ENCODE data around the gene CDYL2.

DNA sequence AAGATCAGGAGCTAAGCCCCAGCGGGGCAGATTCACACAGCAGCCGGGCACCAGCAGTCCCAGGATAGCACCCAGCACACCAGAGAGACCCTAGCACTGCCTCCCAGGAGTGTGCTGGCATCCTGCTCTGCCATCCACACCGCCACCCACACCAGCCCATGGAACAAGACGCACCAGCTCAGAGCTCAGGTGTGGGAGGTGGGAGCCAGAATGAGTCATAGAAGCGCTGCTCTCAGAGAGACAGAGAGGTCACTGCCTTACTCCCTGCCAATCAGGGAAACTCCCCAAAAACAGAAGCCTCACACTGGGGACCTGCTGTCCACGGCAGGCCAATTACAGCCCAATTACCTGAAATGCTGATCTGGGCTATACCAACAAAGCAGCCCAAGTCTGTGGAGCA, 64.9 kb downstream of the CDYL2 start:
- TF ChIP-seq POLR2AphosphoS5 (IDR thresholded peaks at IDR 0.05; ENCODE audit: borderline replicate concordance, low read depth, low read length) (no peak), EZH2 (IDR thresholded peaks at IDR 0.05) (no peak), FOXP2 (optimal IDR thresholded peaks at IDR 0.05; ENCODE audit: control extremely low read depth, extremely low read length, insufficient read depth) (no peak)
